Measurements from ENCODE around the gene FBXO38.

FBXO38 gene

DNA sequence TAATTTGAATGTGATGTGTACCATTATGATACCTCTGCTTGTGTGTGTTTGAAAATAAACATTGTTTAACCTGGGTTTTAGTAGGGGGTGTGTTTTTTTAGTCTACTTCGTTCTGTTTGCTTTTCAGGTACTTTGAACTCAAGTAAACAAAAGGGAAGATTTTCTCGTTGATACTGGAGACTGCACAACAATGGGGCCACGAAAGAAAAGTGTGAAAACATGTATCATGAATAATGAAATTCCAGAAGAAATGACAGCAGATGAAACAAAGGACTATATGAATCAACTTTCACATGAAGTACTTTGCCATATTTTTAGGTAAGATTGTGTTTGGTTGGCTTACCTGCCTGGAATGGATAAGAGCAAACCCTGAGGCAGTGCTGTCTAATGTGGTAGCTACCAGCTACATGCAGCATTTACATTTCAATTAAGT, 10.8 kb downstream of the FBXO38 start:
- Histone ChIP-seq H4K91ac (ENCODE audit: low read depth, low read length, poor library complexity) (no peak overlapping the region), H3K18ac (ENCODE audit: low read length) (no peak overlapping the region), H3K79me1 (ENCODE audit: low read depth, low read length) (no peaks in the 10 kb centered on the region), H2BK5ac (ENCODE audit: low read length) (no peak overlapping the region), H3K36me3 (replicated peaks in 1 of 2; ENCODE audit: control insufficient read depth in 2 of 2, insufficient read depth in 2 of 2, low read length in 2 of 2) (peaks cover 8 to 75% of the 10 kb centered on the region in 2 donors), H2AK5ac (ENCODE audit: low read depth, low read length) (no peak overlapping the region), H3K9ac (ENCODE audit: low read depth, low read length, poor library complexity) (no peak overlapping the region), H3K4me2 (ENCODE audit: insufficient read depth, low read length, poor library complexity, severe bottlenecking) (no peak overlapping the region), H4K8ac (ENCODE audit: low read depth, low read length) (no peak overlapping the region), H3K23ac (ENCODE audit: low read depth, low read length, poor library complexity) (no peak overlapping the region), H2BK120ac (ENCODE audit: low read depth, low read length) (no peak overlapping the region), H3K27me3 (ENCODE audit: control insufficient read depth in 3 of 3, insufficient read depth in 3 of 3, low read depth in 1 of 3, low read length in 3 of 3) (no peaks in the 10 kb centered on the region), H3K4me3 (ENCODE audit: low read length in 2 of 2) (no peak overlapping the region), H2AFZ (ENCODE audit: low read length) (no peak overlapping the region), H3K27ac (replicated peaks; ENCODE audit: low read length) (no peak overlapping the region), H2BK12ac (ENCODE audit: low read length) (no peak overlapping the region), H3K14ac (ENCODE audit: low read length) (no peak overlapping the region), H3K4me1 (ENCODE audit: control insufficient read depth in 2 of 2, insufficient read depth in 1 of 2, low read depth in 1 of 2, low read length in 2 of 2) (peaks cover 0 to 6% of the 10 kb centered on the region in 2 donors), H3K4ac (ENCODE audit: low read length) (no peak overlapping the region), H2BK15ac (ENCODE audit: low read length) (no peak overlapping the region), H3K9me3 (replicated peaks in 1 of 2; ENCODE audit: control insufficient read depth in 2 of 2, insufficient read depth in 1 of 2, low read depth in 1 of 2, low read length in 2 of 2) (no peaks in the 10 kb centered on the region)
- WGBS, 2 donors (ENCODE audit: extremely low coverage in 2 of 2, insufficient read length in 2 of 2, insufficient replicate concordance in 1 of 2): no CpG with 5 or more reads among the region's 3 CpGs
- no peak for DNase-seq (ENCODE audit: low spot score)

- no peak overlapping the region for H2BK15ac ChIP-seq (ENCODE audit: low read length)
- no peak overlapping the region for H3K9ac ChIP-seq (ENCODE audit: low read depth, low read length, poor library complexity)
- H3K4ac ChIP-seq (ENCODE audit: low read length): no peak overlapping the region
- H4K91ac ChIP-seq (ENCODE audit: low read depth, low read length, poor library complexity): no peak overlapping the region
- H3K23ac ChIP-seq (ENCODE audit: low read depth, low read length, poor library complexity): no peak overlapping the region
- no peak overlapping the region for H3K4me2 ChIP-seq (ENCODE audit: insufficient read depth, low read length, poor library complexity, severe bottlenecking)
- no peak overlapping the region for H2AFZ ChIP-seq (ENCODE audit: low read length)
- peaks cover 8 to 76% of the 10 kb centered on the region in 2 donors for H3K36me3 ChIP-seq (replicated peaks in 1 of 2; ENCODE audit: control insufficient read depth in 2 of 2, insufficient read depth in 2 of 2, low read length in 2 of 2)
- no peak overlapping the region for H2AK5ac ChIP-seq (ENCODE audit: low read depth, low read length)
- no peak overlapping the region for H3K27ac ChIP-seq (replicated peaks; ENCODE audit: low read length)
- no peak overlapping the region for H3K4me3 ChIP-seq (ENCODE audit: low read length in 2 of 2)
- WGBS, 2 donors (ENCODE audit: extremely low coverage in 2 of 2, insufficient read length in 2 of 2, insufficient replicate concordance in 1 of 2): no CpG with 5 or more reads among the region's 2 CpGs
- H2BK120ac ChIP-seq (ENCODE audit: low read depth, low read length): no peak overlapping the region
- DNase-seq (ENCODE audit: low spot score): no peak
- no peak overlapping the region for H3K14ac ChIP-seq (ENCODE audit: low read length)
- no peak overlapping the region for H3K18ac ChIP-seq (ENCODE audit: low read length)
- H2BK12ac ChIP-seq (ENCODE audit: low read length): no peak overlapping the region
- no peaks in the 10 kb centered on the region for H3K9me3 ChIP-seq (replicated peaks in 1 of 2; ENCODE audit: control insufficient read depth in 2 of 2, insufficient read depth in 1 of 2, low read depth in 1 of 2, low read length in 2 of 2)
- H2BK5ac ChIP-seq (ENCODE audit: low read length): no peak overlapping the region
- no peak overlapping the region for H4K8ac ChIP-seq (ENCODE audit: low read depth, low read length)
- no peaks in the 10 kb centered on the region for H3K27me3 ChIP-seq (ENCODE audit: control insufficient read depth in 3 of 3, insufficient read depth in 3 of 3, low read depth in 1 of 3, low read length in 3 of 3)
- H3K79me1 ChIP-seq (ENCODE audit: low read depth, low read length): no peaks in the 10 kb centered on the region
- peaks cover 0 to 6% of the 10 kb centered on the region in 2 donors for H3K4me1 ChIP-seq (ENCODE audit: control insufficient read depth in 2 of 2, insufficient read depth in 1 of 2, low read depth in 1 of 2, low read length in 2 of 2)
Measured at GRCh38 chr5:148395031-148395430, 11.3 kb downstream of the FBXO38 start.

- H3K27ac ChIP-seq (replicated peaks; ENCODE audit: low read length): no peak overlapping the region
Measured at GRCh38 chr5:148397968-148398595, 14.3 kb downstream of the FBXO38 start.

DNA sequence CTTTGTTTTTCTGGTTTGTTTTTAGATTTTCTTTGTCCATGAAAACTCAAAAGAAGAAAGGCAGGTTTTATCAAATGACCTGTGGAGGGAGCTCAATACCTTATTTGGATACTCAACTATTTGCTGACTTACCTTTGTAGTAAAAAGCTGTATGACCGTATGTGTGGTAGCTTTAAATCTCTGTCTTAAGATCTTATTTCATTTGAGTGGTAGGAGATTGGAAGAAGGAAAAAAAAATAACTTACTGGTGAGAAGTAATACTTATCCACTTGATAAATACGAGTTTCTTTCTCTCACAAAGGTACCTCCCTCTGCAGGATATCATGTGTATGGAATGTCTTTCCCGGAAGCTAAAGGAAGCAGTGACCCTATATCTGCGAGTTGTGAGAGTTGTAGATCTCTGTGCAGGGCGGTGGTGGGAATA, 15.0 kb downstream of the FBXO38 start:
- Histone ChIP-seq H2BK5ac (ENCODE audit: low read length) (no peak overlapping the region), H3K27ac (replicated peaks; ENCODE audit: low read length) (no peak overlapping the region), H3K23ac (ENCODE audit: low read depth, low read length, poor library complexity) (no peak overlapping the region), H3K9ac (ENCODE audit: low read depth, low read length, poor library complexity) (no peak overlapping the region), H3K27me3 (ENCODE audit: control insufficient read depth in 3 of 3, insufficient read depth in 3 of 3, low read depth in 1 of 3, low read length in 3 of 3) (no peaks in the 10 kb centered on the region), H2AK5ac (ENCODE audit: low read depth, low read length) (no peak overlapping the region), H3K79me1 (ENCODE audit: low read depth, low read length) (peaks cover 2% of the 10 kb centered on the region), H4K8ac (ENCODE audit: low read depth, low read length) (no peak overlapping the region), H2BK120ac (ENCODE audit: low read depth, low read length) (no peak overlapping the region), H3K4me2 (ENCODE audit: insufficient read depth, low read length, poor library complexity, severe bottlenecking) (no peak overlapping the region), H3K4me3 (ENCODE audit: low read length in 2 of 2) (no peak overlapping the region), H3K36me3 (replicated peaks in 1 of 2; ENCODE audit: control insufficient read depth in 2 of 2, insufficient read depth in 2 of 2, low read length in 2 of 2) (peaks cover 15 to 96% of the 10 kb centered on the region in 2 donors), H3K18ac (ENCODE audit: low read length) (no peak overlapping the region), H3K9me3 (replicated peaks in 1 of 2; ENCODE audit: control insufficient read depth in 2 of 2, insufficient read depth in 1 of 2, low read depth in 1 of 2, low read length in 2 of 2) (no peaks in the 10 kb centered on the region), H2BK15ac (ENCODE audit: low read length) (no peak overlapping the region), H4K91ac (ENCODE audit: low read depth, low read length, poor library complexity) (no peak overlapping the region), H2AFZ (ENCODE audit: low read length) (no peak overlapping the region), H3K4ac (ENCODE audit: low read length) (no peak overlapping the region), H3K14ac (ENCODE audit: low read length) (no peak overlapping the region), H2BK12ac (ENCODE audit: low read length) (no peak overlapping the region), H3K4me1 (ENCODE audit: control insufficient read depth in 2 of 2, insufficient read depth in 1 of 2, low read depth in 1 of 2, low read length in 2 of 2) (peaks cover 0 to 3% of the 10 kb centered on the region in 2 donors)
- DNase-seq (ENCODE audit: low spot score): no peak
- WGBS, 2 donors (ENCODE audit: extremely low coverage in 2 of 2, insufficient read length in 2 of 2, insufficient replicate concordance in 1 of 2): no CpG with 5 or more reads among the region's 5 CpGs

More at GRCh38 chr5:148397968-148398595, 14.3 kb downstream of the FBXO38 start:
- H3K4me3 ChIP-seq (ENCODE audit: low read length in 2 of 2): no peak overlapping the region
- no peak overlapping the region for H4K91ac ChIP-seq (ENCODE audit: low read depth, low read length, poor library complexity)
- no peak overlapping the region for H3K4ac ChIP-seq (ENCODE audit: low read length)
- H2BK12ac ChIP-seq (ENCODE audit: low read length): no peak overlapping the region
- DNase-seq (ENCODE audit: low spot score): no peak
- H4K8ac ChIP-seq (ENCODE audit: low read depth, low read length): no peak overlapping the region
- WGBS, 2 donors (ENCODE audit: extremely low coverage in 2 of 2, insufficient read length in 2 of 2, insufficient replicate concordance in 1 of 2): no CpG with 5 or more reads among the region's 3 CpGs
- H3K23ac ChIP-seq (ENCODE audit: low read depth, low read length, poor library complexity): no peak overlapping the region
- no peak overlapping the region for H3K14ac ChIP-seq (ENCODE audit: low read length)
- H3K36me3 ChIP-seq (replicated peaks in 1 of 2; ENCODE audit: control insufficient read depth in 2 of 2, insufficient read depth in 2 of 2, low read length in 2 of 2): peaks cover 15 to 96% of the 10 kb centered on the region in 2 donors
- no peak overlapping the region for H2BK120ac ChIP-seq (ENCODE audit: low read depth, low read length)
- no peak overlapping the region for H3K4me2 ChIP-seq (ENCODE audit: insufficient read depth, low read length, poor library complexity, severe bottlenecking)
- H2BK15ac ChIP-seq (ENCODE audit: low read length): no peak overlapping the region
- no peaks in the 10 kb centered on the region for H3K27me3 ChIP-seq (ENCODE audit: control insufficient read depth in 3 of 3, insufficient read depth in 3 of 3, low read depth in 1 of 3, low read length in 3 of 3)
- no peak overlapping the region for H3K9ac ChIP-seq (ENCODE audit: low read depth, low read length, poor library complexity)
- no peak overlapping the region for H3K18ac ChIP-seq (ENCODE audit: low read length)
- H3K4me1 ChIP-seq (ENCODE audit: control insufficient read depth in 2 of 2, insufficient read depth in 1 of 2, low read depth in 1 of 2, low read length in 2 of 2): peaks cover 0 to 3% of the 10 kb centered on the region in 2 donors
- H3K79me1 ChIP-seq (ENCODE audit: low read depth, low read length): peaks cover 2% of the 10 kb centered on the region
- no peak overlapping the region for H2AK5ac ChIP-seq (ENCODE audit: low read depth, low read length)
- H2BK5ac ChIP-seq (ENCODE audit: low read length): no peak overlapping the region
- H3K9me3 ChIP-seq (replicated peaks in 1 of 2; ENCODE audit: control insufficient read depth in 2 of 2, insufficient read depth in 1 of 2, low read depth in 1 of 2, low read length in 2 of 2): no peaks in the 10 kb centered on the region
- no peak overlapping the region for H2AFZ ChIP-seq (ENCODE audit: low read length)

Data from neuronal stem cell (in vitro differentiated cells).